LHCN-M2 (cell line): ENCODE data around the gene KCNMA1. TPM values are rescaled to one million over a fixed set of nuclear protein-coding genes. Genes with fewer than 3 reads are reported as not detected.
"Not testable (repeated sequence)": the region's sequence is repeated elsewhere in the genome, so short reads cannot be mapped to it uniquely, and the experiment has no call there.

ENCODE experiments used
- DNase-seq: peaks from one replicate; pipeline ENCODE4 v3.0.0-alpha.2; 2012; ENCODE audit warnings: low read depth
- total RNA-seq: library from RNA; depleted of rRNA; stranded (reverse); fragments of >200 nt; gene quantifications from 2 replicates; pipeline ENCODE4 v1.2.3, GENCODE V29; 2014

The KCNMA1 gene
- total RNA-seq, 1 experiment from 2014 or later: 28.6 TPM

DNA sequence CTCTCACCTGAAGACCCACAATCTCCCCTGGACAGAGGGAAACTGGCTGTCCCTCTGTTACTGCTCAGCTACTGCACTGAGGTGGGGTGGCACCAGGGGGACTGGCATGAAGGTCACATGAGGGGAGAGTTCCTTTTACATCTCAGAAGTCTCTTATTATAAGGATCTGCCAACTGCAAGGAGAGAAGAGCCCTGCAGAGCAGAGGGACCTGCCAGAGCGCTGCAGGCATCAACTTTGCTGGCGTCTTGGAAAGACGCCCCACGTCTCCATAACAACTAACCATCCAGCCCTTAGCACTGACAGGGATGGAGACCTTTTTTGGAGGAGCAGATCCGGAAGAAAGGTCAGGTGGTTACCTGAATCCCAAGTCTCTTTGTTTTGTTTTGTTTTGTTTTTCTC is 218.6 kb downstream of the KCNMA1 start:
- no peak for DNase-seq

DNA sequence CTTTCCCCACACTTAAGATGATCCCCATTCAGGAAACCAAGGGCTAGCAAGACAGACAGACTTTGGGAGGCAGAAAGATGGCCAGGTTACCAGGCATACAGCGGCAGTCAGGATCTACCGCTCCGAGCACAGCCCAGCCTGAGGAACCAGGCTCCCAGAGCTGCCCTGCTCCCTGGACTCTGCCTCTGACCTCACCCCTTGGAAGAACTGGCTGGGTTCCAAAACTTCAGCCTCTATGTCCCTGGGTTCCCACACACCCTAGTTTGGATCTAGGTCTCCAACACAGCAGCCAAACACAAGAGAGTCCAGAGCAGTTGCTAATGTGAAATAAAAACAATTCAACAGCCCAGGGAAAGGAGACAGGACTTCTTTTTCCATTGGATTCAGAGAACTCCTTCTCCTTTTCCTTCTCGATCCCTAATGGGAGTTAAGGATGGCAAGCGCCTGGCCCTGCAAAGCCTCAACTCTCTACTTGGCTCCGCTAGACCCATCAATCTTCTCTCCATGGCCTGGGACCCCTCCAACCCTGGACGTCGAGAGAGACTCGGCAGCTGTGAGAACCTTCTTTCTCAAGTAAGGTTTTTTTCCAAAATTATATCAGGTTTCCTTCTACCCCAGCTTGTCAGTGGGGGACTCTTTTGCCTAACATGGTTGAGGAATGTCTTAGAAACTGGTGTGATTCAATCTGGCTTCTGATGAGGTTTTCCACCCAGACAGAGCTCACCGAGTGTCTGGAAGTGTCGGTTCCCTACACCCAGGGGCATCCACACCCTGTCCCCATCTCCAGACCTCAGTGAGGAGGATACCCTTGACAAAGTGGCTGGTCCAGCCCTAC is 219.6 kb downstream of the KCNMA1 start:
- no peak for DNase-seq

DNA sequence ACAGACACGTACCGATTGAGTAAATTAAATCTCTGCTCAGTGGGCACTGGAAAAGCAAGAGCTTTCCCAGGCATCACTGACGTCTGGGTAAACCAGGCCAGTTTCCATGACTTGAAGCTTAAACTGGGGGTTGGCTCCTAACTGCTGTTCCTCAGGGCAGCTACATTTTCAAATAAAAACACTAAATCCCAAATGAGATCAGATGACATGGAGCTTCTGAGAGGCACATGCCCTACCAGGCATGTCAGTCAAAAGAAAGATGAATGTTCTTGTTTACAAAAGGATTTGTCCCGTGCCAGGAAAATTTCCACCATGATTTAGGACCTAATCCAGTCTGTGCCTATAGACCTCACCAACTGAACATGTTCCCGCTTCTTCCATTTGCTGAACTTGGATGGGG is 220.2 kb downstream of the KCNMA1 start:
- DNase-seq: no peak

DNA sequence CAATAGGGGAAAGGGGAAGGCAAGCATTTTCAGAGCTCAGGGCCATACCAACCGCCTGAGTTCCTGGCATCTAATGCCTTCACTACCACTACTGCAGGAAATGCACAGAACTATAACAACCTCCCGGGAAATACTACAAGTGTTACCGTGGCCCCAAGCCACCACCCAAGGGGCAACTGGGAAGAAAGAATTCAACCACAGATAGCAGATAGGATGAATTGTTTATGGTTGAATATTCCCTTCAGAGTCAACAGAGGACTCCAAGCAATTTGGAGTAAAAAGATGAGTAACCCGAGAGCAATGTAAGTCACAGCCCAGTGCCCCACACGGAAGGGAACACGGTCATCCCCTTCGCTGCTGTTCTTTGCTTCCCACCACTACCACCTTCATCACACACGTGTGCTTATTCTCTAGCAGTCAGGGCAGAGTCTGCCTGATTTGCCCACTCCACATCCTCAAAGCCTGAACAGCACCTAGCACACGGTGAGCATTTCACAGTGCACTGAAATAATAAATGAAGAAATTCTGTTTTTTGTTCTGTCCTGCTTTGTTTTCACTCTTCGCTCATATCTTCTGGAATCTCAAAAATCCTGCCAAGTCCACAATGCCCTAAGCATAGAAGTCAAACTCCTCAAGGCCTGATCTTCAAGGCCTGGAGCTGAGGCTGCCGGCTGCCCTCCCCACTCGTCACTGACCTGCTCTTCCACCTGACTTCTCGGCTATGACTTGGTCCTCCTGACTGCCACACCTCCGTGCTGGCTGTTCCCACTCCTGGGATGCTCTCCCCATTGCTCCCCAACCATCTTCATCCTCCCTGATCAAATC is 221.1 kb downstream of the KCNMA1 start:
- peak; percentile 86 for DNase-seq

DNA sequence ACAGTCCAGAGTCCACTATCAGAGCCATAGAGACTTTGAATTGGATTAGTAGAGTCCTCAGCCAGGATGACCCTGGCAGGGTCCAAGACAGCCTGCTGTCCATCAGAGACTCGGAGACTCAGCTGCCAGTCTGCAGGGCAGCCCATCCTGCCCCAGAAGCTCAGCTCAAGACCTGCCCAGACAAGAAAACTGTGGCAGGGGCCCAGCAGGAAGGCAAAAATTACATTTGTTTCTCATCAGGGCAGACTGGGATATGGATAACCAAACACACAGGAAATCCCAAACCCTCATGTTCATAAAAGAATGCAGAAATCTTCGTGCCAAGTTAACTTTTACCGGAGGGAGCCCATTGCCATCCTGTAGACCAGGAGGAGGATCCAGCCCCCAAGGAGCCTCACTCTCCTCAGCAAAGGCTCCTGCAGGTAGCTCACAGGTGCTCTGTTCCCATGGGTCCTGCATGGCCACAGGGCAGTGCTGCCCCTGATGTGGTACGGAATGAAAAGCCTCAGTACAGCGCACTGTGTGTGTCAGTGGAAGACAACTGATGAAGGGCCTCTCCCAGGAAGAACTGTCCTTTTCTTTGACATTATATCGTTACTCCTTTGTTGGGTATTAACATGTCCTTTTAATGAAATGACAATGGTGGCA is 222.2 kb downstream of the KCNMA1 start:
- DNase-seq: no peak

DNA sequence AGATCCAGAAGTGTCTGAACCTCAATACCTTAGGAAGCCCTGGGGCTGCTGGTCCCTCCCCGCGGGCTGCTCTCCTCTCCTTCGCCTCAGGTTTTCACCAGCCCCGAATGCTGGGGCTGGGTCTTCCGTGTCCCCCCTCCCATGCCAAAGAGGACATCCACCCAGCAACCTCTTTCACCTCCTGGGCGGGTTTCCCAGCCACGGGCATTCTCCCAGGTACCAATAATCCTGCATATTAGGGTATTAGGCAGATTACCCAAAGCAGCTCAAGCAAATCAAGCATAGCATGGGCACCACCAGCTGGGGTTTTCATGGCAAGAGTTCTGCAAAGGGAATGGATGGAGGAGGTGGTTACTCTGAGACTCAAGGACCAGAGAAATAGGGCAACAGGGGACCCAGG is 224.4 kb downstream of the KCNMA1 start:
- DNase-seq: no peak

DNA sequence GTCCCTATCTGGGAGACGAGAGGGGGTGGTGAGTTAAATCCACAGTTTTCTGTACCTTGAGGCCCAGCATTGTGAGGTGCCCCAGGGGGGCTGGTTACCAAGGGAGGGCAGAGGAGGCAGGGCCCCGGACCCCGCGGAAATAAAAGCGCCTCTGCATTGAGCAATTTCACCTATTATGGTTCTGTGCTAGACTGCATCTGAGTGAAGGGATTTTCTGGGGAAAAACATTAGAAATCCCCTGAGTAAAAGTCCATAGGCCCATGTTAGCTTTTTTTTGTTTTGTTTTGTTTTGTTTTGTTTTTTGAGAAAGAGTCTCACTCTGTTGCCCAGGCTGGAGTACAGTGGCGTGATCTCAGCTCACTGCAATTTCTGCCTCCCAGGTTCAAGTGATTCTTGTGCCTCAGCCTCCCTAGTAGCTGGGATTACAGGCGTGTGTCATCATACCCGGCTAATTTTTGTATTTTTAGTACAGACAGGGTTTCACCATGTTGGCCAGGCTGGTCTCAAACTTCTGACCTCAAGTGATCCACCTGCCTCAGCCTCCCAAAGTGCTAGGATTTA is 225.0 kb downstream of the KCNMA1 start:
- DNase-seq: not testable (repeated sequence)

DNA sequence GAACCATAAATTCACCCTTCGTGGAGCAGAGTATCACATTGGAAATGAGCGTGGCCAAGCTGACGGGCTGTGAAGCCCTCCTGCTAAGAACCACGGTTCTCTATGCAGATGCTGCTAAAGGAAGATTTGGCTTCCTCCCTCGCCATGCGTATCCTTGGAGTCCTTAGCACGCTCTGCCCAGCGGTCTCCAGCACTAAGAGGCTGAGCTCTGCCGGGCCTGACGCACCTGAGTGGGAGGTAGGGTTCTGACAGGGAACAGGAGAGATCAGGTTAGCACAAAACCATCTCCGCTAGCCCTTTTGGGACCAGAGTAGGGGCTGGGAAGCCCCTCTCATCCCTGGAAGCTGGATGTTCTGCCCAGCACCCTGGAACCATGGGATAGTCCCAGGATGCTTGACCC is 225.8 kb downstream of the KCNMA1 start:
- DNase-seq: no peak

DNA sequence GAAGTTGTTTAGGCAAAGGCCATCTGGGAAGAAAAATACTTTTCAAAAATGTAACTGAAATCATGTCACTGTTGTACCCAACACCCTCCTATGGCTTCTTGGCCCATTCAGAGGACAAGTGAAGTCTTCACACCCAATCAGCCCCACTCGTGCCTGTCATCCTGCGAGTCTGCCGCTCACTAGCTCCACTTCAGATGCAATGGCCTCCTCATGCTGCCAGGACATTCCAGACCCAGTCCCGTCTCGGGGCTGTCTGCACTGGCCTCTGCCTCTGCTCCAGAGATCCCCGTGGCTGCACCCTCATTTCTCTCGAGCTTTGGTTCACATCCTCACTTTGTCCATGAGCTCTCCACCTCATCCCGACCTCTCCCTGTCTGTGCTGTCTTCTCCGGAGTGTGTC is 227.1 kb downstream of the KCNMA1 start:
- DNase-seq: no peak

DNA sequence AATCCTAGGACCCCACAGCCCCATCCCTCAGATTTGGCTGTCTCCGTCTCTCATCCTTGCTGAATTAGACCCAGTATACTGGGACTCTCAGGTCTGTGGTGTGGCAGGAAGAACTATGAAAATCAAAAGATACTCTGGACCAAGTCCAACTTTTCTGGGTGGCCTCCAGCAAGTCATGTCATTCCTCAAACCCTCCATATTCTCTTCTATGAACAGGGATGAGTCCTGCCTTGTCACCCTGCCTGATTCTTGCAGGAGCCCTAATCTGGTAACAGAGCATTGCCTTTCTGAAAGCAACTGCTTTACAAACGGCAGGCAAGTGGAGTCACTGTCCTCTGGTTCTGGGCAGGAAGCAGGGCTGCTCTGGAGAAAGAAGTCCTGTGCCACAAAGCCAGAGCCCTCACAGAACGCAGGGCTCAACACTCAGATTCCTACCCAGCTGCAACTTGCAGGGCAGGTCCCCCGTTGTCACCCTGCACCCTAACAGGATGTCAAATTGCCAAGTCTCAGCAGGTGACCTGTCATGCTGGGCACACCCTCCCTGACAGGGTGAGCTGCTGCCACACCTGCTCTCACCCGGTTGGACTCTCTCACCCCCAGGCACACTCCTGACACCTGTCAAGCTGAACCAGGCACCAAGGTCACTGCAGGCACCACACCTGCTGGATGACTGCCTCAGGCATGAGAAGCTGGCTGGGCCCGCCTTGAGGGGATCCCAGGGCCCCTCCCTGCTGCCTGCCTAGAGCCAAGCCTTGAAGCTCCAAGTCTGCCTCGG is 227.7 kb downstream of the KCNMA1 start:
- DNase-seq: no peak

DNA sequence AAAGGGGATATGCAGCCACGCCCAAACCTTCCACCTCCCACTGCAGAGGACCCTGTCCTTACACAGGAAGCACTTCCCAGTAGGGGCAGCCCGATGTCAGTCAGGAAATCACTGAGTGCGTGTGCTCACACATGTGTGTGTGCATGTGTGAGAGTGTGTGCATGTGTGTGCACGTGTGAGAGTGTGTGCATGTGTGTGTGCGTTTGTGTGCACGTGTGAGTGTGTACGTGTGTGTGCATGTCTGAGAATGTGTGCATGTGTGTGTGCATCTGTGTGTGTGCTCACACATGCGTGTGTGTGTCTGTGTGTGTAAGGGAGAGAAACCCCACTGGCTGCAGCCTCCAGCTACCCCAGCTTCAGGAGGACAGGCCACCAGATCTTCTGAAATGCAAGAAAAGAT is 229.3 kb downstream of the KCNMA1 start:
- DNase-seq: no peak

DNA sequence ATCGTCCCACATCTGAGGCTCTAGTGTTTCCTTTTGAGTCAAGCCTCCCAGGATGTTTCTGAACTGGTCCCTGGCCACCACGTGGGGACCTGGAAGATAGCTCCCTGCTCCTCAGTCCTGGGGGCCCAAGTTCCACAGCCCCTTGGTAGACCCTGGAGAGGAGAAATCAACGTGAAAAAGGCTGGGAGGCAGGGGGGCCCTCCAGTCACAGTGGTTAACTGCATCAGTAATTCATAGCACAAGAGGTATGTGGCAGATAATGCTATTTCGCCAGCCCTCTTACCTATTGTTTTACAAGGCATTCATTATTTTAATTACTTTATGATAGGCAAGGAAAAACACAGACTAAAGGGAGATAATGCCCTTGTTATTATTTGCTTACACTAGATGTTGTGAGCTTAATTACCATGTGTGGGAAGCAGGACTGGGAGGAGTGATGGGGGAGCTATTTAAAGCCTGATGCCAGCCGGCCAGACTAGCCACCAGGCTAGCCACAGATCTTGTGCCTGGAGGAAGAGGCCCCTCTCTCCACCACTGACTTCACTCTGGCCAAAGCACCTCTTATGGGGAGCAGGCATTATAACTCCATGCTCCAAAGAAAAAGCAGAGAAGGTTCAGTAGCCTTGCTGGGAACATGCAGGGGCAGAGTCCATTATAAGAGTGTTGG is 230.7 kb downstream of the KCNMA1 start:
- no peak for DNase-seq

DNA sequence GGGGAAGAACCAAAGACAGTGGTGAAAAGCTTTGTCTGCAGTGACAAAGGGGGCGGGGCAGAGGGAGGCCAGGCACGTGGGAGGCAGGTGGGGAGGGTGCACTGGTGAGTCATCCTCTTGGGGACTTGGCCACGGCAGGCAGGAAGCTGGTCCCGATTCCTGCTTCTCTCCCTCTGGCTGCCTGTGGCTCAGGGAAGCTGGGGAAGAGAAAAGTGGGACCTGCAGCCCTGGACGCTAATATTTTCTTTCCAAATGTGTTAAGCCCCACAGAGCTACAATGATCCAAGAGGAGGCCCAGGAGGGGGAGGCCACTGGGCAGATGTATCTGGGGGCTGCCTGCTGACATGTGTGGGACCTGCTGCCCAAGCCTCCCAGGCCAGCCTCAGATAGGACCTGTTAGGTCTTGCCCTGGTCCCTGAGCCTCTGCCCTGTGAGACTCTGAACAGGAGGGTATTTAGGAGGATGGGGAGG is 231.8 kb downstream of the KCNMA1 start:
- DNase-seq: peak; percentile 80

DNA sequence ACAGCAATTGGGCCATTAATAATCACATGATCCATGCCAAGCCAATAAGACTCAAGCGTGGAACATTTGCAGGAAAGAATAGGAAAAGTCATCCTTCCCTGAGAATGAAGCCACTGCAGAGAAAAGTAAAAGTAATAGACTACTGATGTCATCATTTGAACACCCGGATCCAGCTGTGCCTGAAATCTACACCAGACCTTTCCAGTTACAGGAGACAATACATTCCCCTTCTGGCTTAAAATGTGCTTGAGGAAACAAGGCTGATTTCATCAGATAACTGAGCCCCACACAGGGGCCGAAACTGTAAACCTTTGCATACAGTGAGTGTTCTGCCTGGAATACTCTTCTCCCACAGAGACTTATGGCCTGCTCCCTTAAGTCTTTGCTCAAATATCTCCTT is 232.8 kb downstream of the KCNMA1 start:
- DNase-seq: no peak

DNA sequence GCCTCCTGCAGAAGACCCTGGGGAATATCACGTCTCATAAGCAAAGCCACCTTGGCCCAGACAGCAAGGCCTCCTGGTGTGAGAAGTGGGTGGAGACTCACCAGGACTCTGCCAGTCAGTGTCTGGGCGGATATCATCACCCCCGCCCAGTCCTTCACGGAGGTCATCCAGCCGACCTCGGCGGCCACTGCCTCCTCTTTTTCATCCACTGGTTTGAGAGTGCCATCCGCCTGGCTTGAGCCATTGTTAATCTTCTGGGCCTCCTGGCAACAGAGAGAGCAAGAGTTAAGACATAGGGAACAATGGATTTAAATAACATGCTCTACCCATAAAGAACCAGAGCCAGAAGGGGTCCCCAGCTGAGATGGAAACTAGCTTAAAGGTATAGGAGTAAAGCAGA is 233.8 kb downstream of the KCNMA1 start:
- no peak for DNase-seq

DNA sequence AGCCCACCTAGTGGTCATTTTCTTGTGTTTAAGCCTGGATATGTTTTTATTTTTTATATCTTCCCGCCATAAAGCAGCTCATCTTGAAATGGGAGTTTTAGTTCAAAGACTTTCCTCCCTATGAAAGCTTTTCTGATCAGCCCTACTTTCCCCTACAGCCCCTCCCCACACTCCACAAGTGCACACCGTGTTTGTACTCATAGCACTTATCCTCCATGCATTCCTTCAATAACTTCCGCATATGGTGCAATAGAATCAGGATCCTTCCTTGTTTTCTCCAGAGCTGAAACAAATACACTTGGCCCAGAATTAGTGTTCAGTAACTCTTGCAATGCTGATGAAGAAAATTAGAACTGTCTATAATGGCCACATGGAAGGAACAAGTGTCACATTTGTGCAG is 235.9 kb downstream of the KCNMA1 start:
- no peak for DNase-seq

DNA sequence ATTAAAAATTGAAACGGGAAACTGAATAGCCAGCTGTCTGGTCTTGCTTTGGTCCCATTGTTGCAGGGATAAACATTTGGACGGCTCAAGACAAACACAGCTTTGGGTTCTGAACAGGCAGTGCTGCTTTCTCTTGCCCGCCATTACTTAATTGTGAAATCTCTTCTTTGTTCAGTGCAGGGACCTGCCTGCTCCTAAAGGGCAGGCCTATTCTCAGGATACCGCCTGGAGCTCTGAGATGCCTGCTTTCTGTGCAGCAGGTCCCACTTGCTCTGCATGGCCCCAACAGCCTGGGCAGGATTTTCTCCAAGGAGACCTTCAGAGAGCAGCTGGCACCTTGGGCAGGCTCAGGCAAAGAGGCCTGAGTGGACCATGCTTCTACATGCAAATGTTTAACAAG is 237.6 kb downstream of the KCNMA1 start:
- no peak for DNase-seq

DNA sequence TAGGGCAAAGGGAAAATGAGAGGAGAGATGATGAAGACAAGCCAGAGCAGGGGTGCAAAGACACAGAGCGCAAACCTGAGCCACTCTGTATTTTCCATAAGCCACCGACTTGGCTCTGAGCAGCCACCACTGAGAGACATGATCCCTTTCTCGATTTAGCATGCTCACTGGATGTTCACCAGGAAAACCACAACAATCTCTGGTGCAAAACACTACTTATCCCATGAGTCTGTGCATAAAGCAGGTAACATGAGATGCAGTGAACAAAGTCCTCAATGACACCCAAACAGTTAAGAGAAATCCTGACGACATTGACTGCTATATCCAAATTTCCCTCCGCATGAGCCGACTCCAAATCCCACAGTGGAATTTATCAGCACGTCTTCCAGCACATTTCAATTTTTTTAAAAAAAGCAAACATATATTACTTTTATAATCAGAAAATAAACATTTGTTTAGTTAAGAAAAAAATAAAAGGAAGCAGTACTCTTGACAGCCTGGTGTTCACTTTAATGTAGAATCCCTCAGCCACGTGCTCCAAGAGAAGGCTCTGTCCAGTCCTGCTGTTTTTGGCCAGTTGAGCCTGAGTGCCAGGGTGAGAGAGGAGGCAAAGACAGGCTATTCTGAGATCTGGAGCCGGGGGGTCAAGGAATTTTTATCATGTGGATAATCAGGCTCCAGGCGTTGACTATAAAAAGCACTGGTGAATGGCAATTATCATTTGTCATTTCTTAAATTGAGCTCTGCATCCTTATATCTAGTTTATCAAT is 238.4 kb downstream of the KCNMA1 start:
- DNase-seq: no peak

DNA sequence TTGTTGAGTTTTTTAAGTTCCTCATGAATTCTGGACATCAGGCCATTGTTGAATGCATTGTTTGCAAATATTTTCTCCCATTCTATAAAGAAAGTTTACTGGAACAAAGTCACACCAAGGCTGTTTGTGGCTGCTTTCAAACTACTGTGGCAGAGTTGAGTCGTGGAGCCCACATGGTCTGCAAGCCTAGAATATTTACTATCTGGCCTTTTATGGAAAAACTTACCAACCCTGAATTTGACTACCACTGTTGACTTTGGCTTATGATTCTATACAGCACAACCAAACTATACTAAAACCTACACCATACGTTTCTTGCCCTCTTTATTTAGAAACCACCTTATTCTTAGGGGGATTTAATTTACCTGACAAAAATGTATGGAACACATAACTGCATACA is 239.1 kb downstream of the KCNMA1 start:
- no peak for DNase-seq

DNA sequence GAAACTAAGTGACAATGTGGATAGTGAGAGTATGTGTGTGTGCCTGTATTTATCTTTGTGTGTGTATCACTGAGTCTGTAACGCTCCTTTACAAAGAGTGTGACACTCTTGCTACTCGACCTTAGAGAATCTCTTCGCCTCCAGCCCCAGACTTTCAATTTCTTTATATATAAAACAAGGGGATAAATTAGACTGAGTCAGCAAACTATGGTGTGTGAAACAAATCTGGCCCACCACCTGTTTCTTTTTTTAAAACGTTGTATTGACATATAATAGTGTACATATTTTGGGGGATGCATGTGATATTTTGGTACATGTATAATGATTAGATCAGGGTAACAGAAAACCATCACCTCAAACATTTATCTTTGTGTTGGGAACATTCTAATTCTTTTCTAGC is 240.5 kb downstream of the KCNMA1 start:
- no peak for DNase-seq
